Keratinocyte (primary cell): ENCODE measurements around the gene OR52B2. TPM values are rescaled to one million over a fixed set of nuclear protein-coding genes. Genes with fewer than 3 reads are reported as not detected.

ENCODE experiments used
- DNase-seq: peaks from one replicate; pipeline ENCODE4 v3.0.0-alpha.2; 2011; ENCODE audit warnings: low read depth, missing footprints, low spot score
- FAIRE-seq: peaks from 2 replicates; lab custom pipeline; 2011; peaks lifted over from hg19 to GRCh38; lab: Jason Lieb, UNC
- H2AFZ ChIP-seq: 2 replicates; pipeline ENCODE4 v1.6.0; 2012; ENCODE audit warnings: low read length, control low read depth, inconsistent platforms; ENCODE audit not compliant: control insufficient read depth
- H3K27ac ChIP-seq: 2 replicates; pipeline ENCODE4 v1.5.1; 2011; ENCODE audit warnings: low read length; ENCODE audit not compliant: control insufficient read depth, insufficient read depth
- H3K27me3 ChIP-seq: 3 replicates; pipeline ENCODE4 v1.6.0; 2011; ENCODE audit warnings: low read length; ENCODE audit not compliant: control insufficient read depth, insufficient read depth; ENCODE audit errors: extremely low read depth
- H3K36me3 ChIP-seq, 2 experiments: 2 replicates in 1 of 2; 3 replicates in 1 of 2; pipeline ENCODE4 v1.5.1; 2011; ENCODE audit warnings: low read length in 2 of 2, mild to moderate bottlenecking in 1 of 2; ENCODE audit not compliant: control insufficient read depth in 2 of 2, insufficient read depth in 2 of 2; ENCODE audit errors: extremely low read depth in 1 of 2
- H3K4me1 ChIP-seq: 3 replicates; pipeline ENCODE4 v1.5.1; 2011; ENCODE audit warnings: low read length; ENCODE audit not compliant: control insufficient read depth, insufficient read depth; ENCODE audit errors: extremely low read depth
- H3K4me2 ChIP-seq: 3 replicates; pipeline ENCODE4 v1.6.0; 2011; ENCODE audit warnings: low read depth, low read length; ENCODE audit not compliant: control insufficient read depth, insufficient read depth; ENCODE audit errors: extremely low read depth
- H3K4me3 ChIP-seq, 3 experiments: fragments of 200-600 bp in 1 of 3; sonication (generic) in 1 of 3; 2 replicates in 2 of 3; 3 replicates in 1 of 3; pipeline ENCODE4 v1.5.1; 2011 to 2016; ENCODE audit warnings: low read length in 3 of 3, mild to moderate bottlenecking in 3 of 3, control low read depth in 2 of 3, inconsistent platforms in 1 of 3, low read depth in 1 of 3, mixed read lengths in 1 of 3, mixed run types in 1 of 3, moderate library complexity in 1 of 3; ENCODE audit not compliant: control insufficient read depth in 2 of 3, insufficient read depth in 2 of 3; ENCODE audit errors: extremely low read depth in 1 of 3
- H3K79me2 ChIP-seq: 2 replicates; pipeline ENCODE4 v1.6.0; 2012; ENCODE audit warnings: low read length; ENCODE audit not compliant: control insufficient read depth, insufficient read depth
- H3K9ac ChIP-seq: 3 replicates; pipeline ENCODE4 v1.6.0; 2011; ENCODE audit warnings: low read length; ENCODE audit not compliant: control insufficient read depth, insufficient read depth; ENCODE audit errors: extremely low read depth
- H3K9me1 ChIP-seq: 3 replicates; pipeline ENCODE4 v1.6.0; 2011; ENCODE audit warnings: low read length; ENCODE audit not compliant: control insufficient read depth, insufficient read depth; ENCODE audit errors: extremely low read depth
- H3K9me3 ChIP-seq: 2 replicates; pipeline ENCODE4 v1.5.1; 2012; ENCODE audit warnings: low read depth, low read length; ENCODE audit not compliant: control insufficient read depth
- H4K20me1 ChIP-seq: 3 replicates; pipeline ENCODE4 v1.6.0; 2011; ENCODE audit warnings: low read length; ENCODE audit not compliant: control insufficient read depth, insufficient read depth; ENCODE audit errors: extremely low read depth
- EZH2 ChIP-seq: IDR thresholded peaks from one replicate; pipeline ENCODE4 v1.6.1; 2012; ENCODE audit warnings: inconsistent platforms, mild to moderate bottlenecking, low read length, moderate library complexity
- dilution Hi-C: fragments of 300-500 bp; cut with MboI; formaldehyde crosslinking; loops from one replicate; pipeline ENCODE4 v1.7.0; 2020; ENCODE audit warnings: low sequenced_read_pairs; ENCODE audit not compliant: extremely low pct_ligation_motif_present
- polyA plus RNA-seq, 5 experiments: library from polyadenylated mRNA; depleted of rRNA in 3 of 5; stranded (reverse) in 3 of 5; stranded (forward) in 1 of 5; unstranded in 1 of 5; fragments of >200 nt; gene quantifications; 1 replicate in 1 of 5; 2 replicates in 3 of 5; 3 replicates in 1 of 5; pipeline versions ENCODE4 v1.2.1 to v1.2.3, GENCODE V29; 2011 to 2012; ENCODE audit warnings: missing spikeins in 2 of 5, low read depth in 1 of 5, low replicate concordance in 1 of 5
- TF ChIP-seq, protein P1 (sequence below), 3 experiments: IDR thresholded peaks in 1 of 3; conservative IDR thresholded peaks in 1 of 3; optimal IDR thresholded peaks in 1 of 3; 2 replicates in 2 of 3; 3 replicates in 1 of 3; pipeline versions ENCODE3 to v1.5.1; 2011; ENCODE audit warnings: low read length in 3 of 3, mild to moderate bottlenecking in 3 of 3, moderate library complexity in 2 of 3, control low read depth in 1 of 3, inconsistent platforms in 1 of 3; ENCODE audit not compliant: insufficient read depth in 2 of 3; ENCODE audit errors: extremely low read depth in 1 of 3

Gene OR52B2
- polyA plus RNA-seq, 1 donor (not counting 4 experiments of a cell fraction or from before 2014, with no cell fraction given) = not detected

DNA sequence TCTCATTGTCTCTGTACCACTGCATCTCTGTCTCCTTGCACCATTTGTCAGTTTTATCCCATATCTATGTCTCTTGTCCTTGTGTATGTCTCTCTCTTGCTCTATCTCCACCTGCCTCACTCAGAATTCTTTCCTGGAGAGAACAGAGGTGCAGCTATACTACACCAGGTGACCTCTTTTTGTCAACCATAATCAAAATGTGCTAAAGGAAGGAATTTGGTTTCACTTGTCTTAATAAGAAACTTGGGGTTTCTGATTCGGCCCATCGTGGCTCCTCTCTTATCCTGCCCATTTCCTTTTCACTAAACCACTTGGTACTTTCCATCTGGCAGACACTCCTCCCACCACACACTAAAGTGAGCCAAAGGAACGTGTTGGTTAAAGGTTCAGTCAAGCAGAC is 33.2 kb upstream of the OR52B2 start:
- Histone ChIP-seq H4K20me1 (no peaks in the 10 kb centered on the region), H2AFZ (no peak overlapping the region), H3K79me2 (no peaks in the 10 kb centered on the region), H3K27ac (no peak overlapping the region), H3K4me1 (no peaks in the 10 kb centered on the region), H3K9ac (no peak overlapping the region), H3K27me3 (no peaks in the 10 kb centered on the region), H3K36me3 (peaks cover 0 to 3% of the 10 kb centered on the region in 2 experiments), H3K9me1 (no peaks in the 10 kb centered on the region), H3K9me3 (no peaks in the 10 kb centered on the region), H3K4me3 (no peak overlapping the region), H3K4me2 (no peak overlapping the region)
- dilution Hi-C loops = no loop called here
- no peak for TF ChIP-seq EZH2
- TF ChIP-seq, protein P1, sequence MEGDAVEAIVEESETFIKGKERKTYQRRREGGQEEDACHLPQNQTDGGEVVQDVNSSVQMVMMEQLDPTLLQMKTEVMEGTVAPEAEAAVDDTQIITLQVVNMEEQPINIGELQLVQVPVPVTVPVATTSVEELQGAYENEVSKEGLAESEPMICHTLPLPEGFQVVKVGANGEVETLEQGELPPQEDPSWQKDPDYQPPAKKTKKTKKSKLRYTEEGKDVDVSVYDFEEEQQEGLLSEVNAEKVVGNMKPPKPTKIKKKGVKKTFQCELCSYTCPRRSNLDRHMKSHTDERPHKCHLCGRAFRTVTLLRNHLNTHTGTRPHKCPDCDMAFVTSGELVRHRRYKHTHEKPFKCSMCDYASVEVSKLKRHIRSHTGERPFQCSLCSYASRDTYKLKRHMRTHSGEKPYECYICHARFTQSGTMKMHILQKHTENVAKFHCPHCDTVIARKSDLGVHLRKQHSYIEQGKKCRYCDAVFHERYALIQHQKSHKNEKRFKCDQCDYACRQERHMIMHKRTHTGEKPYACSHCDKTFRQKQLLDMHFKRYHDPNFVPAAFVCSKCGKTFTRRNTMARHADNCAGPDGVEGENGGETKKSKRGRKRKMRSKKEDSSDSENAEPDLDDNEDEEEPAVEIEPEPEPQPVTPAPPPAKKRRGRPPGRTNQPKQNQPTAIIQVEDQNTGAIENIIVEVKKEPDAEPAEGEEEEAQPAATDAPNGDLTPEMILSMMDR (optimal IDR thresholded peaks at IDR 0.05 in 1 of 3, IDR thresholded peaks at IDR 0.05 in 1 of 3, conservative IDR thresholded peaks at IDR 0.05 in 1 of 3; ENCODE audit: extremely low read depth in 1 of 3, insufficient read depth in 2 of 3, low read length in 3 of 3) = no peak
- FAIRE-seq (no peak), DNase-seq (no peak)

- Histone ChIP-seq H3K9me3 (no peaks in the 10 kb centered on the region), H3K4me2 (no peak overlapping the region), H2AFZ (no peak overlapping the region), H4K20me1 (no peaks in the 10 kb centered on the region), H3K79me2 (no peaks in the 10 kb centered on the region), H3K27ac (no peak overlapping the region), H3K36me3 (peaks cover 0 to 3% of the 10 kb centered on the region in 2 experiments), H3K4me1 (no peaks in the 10 kb centered on the region), H3K4me3 (no peak overlapping the region), H3K9me1 (no peaks in the 10 kb centered on the region), H3K27me3 (no peaks in the 10 kb centered on the region), H3K9ac (no peak overlapping the region)
- no peak for DNase-seq
- dilution Hi-C loops = no loop called here
- TF ChIP-seq, protein P1 (optimal IDR thresholded peaks at IDR 0.05 in 1 of 3, IDR thresholded peaks at IDR 0.05 in 1 of 3, conservative IDR thresholded peaks at IDR 0.05 in 1 of 3; ENCODE audit: extremely low read depth in 1 of 3, insufficient read depth in 2 of 3, low read length in 3 of 3) = no peak
- no peak for TF ChIP-seq EZH2
- no peak for FAIRE-seq
These were observed 31.9 kb upstream of the OR52B2 start for GRCh38 chr11:6202041-6202440.
